ENCODE data around the gene ZNF691.

ZNF691 gene

GRCh38 chr1:42846257-42847110 lies at the start of gene ZNF691 (continued):
- TF ChIP-seq PRDM2 (tag by site-specific recombination; IDR thresholded peaks at IDR 0.05; ENCODE audit: borderline replicate concordance) = no peak
- no peak for TF ChIP-seq ZNF426 (tag by site-specific recombination; IDR thresholded peaks at IDR 0.05)
- no peak for TF ChIP-seq ZNF473 (tag by site-specific recombination; IDR thresholded peaks at IDR 0.05)
- no peak for TF ChIP-seq MEIS1 (CRISPR knock-in tag; IDR thresholded peaks at IDR 0.05; ENCODE audit: borderline replicate concordance)
- TF ChIP-seq ZNF571 (tag by site-specific recombination; IDR thresholded peaks at IDR 0.05) = no peak
- 0 out of 2 replicates have a peak, but pooled peaks have one; percentile 60 for TF ChIP-seq INSM2 (tag by site-specific recombination; IDR thresholded peaks at IDR 0.05)
- TF ChIP-seq ZNF514 (tag by site-specific recombination; IDR thresholded peaks at IDR 0.05) = no peak
- no peak for TF ChIP-seq ZNF23 (tag by site-specific recombination; IDR thresholded peaks at IDR 0.05; ENCODE audit: borderline replicate concordance)
- no peak for TF ChIP-seq ZNF175 (tag by site-specific recombination; IDR thresholded peaks at IDR 0.05)
- TF ChIP-seq ZNF530 (tag by site-specific recombination; IDR thresholded peaks at IDR 0.05; ENCODE audit: low read depth) = no peak
- TF ChIP-seq ZNF707 (tag by site-specific recombination; IDR thresholded peaks at IDR 0.05) = no peak
- peak; percentile 92 for TF ChIP-seq ZBTB7A (tag by site-specific recombination; IDR thresholded peaks at IDR 0.05; ENCODE audit: low read depth)
- peak; percentile 11; the same call in 1 of the 2 replicates for TF ChIP-seq ZNF629 (tag by site-specific recombination; IDR thresholded peaks at IDR 0.05)
- TF ChIP-seq ZNF239 (tag by site-specific recombination; IDR thresholded peaks at IDR 0.05) = no peak
- peak; percentile 95 for TF ChIP-seq ZFP69B (tag by site-specific recombination; IDR thresholded peaks at IDR 0.05)
- 0 out of 2 replicates have a peak, but pooled peaks have one; percentile 11 for TF ChIP-seq ZNF560 (tag by site-specific recombination; IDR thresholded peaks at IDR 0.05; ENCODE audit: borderline replicate concordance)
- peak; percentile 99 for TF ChIP-seq ZNF335 (tag by site-specific recombination; conservative IDR thresholded peaks at IDR 0.05)
- no peak for TF ChIP-seq OSR2 (tag by site-specific recombination; IDR thresholded peaks at IDR 0.05)
- peak; percentile 78; the same call in 1 of the 2 replicates for TF ChIP-seq ZNF610 (tag by site-specific recombination; IDR thresholded peaks at IDR 0.05; ENCODE audit: borderline replicate concordance)
- peak; percentile 65 for TF ChIP-seq SP7 (tag by site-specific recombination; IDR thresholded peaks at IDR 0.05)
- peak; percentile 97 for TF ChIP-seq ZBTB6 (tag by site-specific recombination; IDR thresholded peaks at IDR 0.05)
- TF ChIP-seq PRDM10 (tag by site-specific recombination; IDR thresholded peaks at IDR 0.05) = peak; percentile 33; the same call in 1 of the 2 replicates
- TF ChIP-seq GLI2 (tag by site-specific recombination; IDR thresholded peaks at IDR 0.05; ENCODE audit: borderline replicate concordance, low read depth) = no peak
- peak; percentile 35; the same call in 1 of the 2 replicates for TF ChIP-seq ZNF24 (tag by site-specific recombination; IDR thresholded peaks at IDR 0.05)
- no peak for TF ChIP-seq ZNF132 (tag by site-specific recombination; IDR thresholded peaks at IDR 0.05; ENCODE audit: borderline replicate concordance)
- TF ChIP-seq ZNF202 (tag by site-specific recombination; IDR thresholded peaks at IDR 0.05; ENCODE audit: borderline replicate concordance) = no peak
- no peak for TF ChIP-seq ZNF184 (tag by site-specific recombination; IDR thresholded peaks at IDR 0.05)
- TF ChIP-seq ZNF146 (tag by site-specific recombination; IDR thresholded peaks at IDR 0.05) = no peak
